ENCODE measurements around the gene RIT2.

The RIT2 gene

DNA sequence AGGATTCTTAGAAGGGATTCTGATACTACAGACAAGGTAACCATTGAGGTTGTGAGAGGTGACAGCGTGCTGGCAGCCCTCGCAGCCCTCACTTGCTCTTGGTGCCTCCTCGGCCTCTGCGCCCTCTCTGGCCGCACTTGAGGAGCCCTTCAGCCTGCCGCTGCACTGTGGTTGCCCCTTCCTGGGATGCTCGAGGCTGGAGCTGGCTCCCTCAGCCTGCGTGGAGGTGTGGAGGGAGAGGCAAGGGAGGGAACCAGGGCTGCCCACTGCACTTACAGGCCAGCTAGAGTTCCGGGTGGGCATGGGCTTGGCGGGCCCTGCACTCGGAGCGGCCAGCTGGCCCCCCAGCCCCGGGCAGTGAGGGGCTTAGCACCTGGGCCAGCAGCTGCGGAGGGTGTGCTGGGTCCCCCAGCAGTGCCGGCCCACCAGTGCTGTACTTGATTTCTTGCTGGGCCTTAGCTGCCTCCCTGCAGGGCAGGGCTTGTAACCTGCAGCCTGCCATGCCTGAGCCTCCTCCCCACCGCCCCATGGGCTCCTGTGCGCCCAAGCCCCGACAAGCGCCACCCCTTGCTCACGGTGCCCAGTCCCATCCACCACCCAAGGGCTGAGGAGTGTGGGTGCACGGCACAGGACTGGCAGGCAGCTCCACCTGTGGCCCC, 23.9 kb upstream of the RIT2 start:
- TF ChIP-seq CREB1 (IDR thresholded peaks at IDR 0.05; ENCODE audit: low read depth) (no peak), EP300 (IDR thresholded peaks at IDR 0.05; ENCODE audit: borderline replicate concordance) (no peak)

- TF ChIP-seq TCF12 (IDR thresholded peaks at IDR 0.05; ENCODE audit: low read depth), result no peak
- no peak for TF ChIP-seq RAD21 (IDR thresholded peaks at IDR 0.05; ENCODE audit: low read depth)
- no peak for TF ChIP-seq CREB1 (IDR thresholded peaks at IDR 0.05; ENCODE audit: low read depth)
- TF ChIP-seq, protein P1, sequence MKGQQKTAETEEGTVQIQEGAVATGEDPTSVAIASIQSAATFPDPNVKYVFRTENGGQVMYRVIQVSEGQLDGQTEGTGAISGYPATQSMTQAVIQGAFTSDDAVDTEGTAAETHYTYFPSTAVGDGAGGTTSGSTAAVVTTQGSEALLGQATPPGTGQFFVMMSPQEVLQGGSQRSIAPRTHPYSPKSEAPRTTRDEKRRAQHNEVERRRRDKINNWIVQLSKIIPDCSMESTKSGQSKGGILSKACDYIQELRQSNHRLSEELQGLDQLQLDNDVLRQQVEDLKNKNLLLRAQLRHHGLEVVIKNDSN (IDR thresholded peaks at IDR 0.05), result no peak
- TF ChIP-seq ZBTB7A (IDR thresholded peaks at IDR 0.05; ENCODE audit: low read depth), result no peak
- no peak for TF ChIP-seq MAX (IDR thresholded peaks at IDR 0.05)
- TF ChIP-seq TAF1 (IDR thresholded peaks at IDR 0.05; ENCODE audit: low read depth), result no peak
- TF ChIP-seq NFIC (IDR thresholded peaks at IDR 0.05), result no peak
Measured at GRCh38 chr18:43134876-43135275, 19.4 kb upstream of the RIT2 start.

GRCh38 chr18:43130716-43131260, 15.3 kb upstream of the RIT2 start:
- no peak for TF ChIP-seq CREB1 (IDR thresholded peaks at IDR 0.05; ENCODE audit: low read depth)
- TF ChIP-seq TEAD4 (IDR thresholded peaks at IDR 0.05), result no peak

DNA sequence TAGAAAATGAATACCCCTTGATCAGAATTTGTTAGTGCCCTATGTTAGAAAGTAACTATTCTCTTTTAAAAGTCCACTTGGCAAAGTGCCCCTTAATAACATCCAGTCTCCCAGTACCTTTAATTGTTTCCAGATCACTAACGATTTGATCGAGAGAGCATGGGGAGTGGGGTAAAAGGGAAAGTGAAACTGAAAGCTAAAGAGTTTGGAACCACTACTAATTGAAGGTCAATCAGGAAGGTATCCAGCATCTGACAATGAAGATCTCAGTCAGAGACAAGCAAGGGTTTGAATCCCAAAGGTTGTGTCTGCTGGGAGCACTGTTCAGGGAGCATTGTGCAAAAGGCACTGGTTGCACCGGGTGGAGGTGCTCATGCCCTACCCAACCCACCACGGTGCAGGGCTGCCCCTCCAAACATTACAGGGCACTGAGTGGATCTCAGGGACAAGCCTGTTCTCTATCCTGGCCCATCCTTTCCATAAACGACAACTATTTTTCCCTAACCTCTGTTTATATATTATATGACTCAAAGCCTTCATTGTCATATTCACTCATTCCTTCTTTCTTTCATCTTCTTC, 14.6 kb upstream of the RIT2 start:
- TF ChIP-seq CREB1 (IDR thresholded peaks at IDR 0.05; ENCODE audit: low read depth) (no peak), CEBPB (IDR thresholded peaks at IDR 0.05) (no peak), YY1 (IDR thresholded peaks at IDR 0.05; ENCODE audit: low read depth) (no peak), FOXM1 (IDR thresholded peaks at IDR 0.05; ENCODE audit: borderline replicate concordance, low read depth) (no peak), TCF12 (IDR thresholded peaks at IDR 0.05; ENCODE audit: low read depth) (no peak), REST (IDR thresholded peaks at IDR 0.05; ENCODE audit: low read depth) (no peak), TAF1 (IDR thresholded peaks at IDR 0.05; ENCODE audit: low read depth) (no peak), ZBTB7A (IDR thresholded peaks at IDR 0.05; ENCODE audit: low read depth) (no peak), EP300 (IDR thresholded peaks at IDR 0.05; ENCODE audit: borderline replicate concordance) (no peak), RAD21 (IDR thresholded peaks at IDR 0.05; ENCODE audit: low read depth) (no peak), MAX (IDR thresholded peaks at IDR 0.05) (no peak), EGR1 (IDR thresholded peaks at IDR 0.05) (no peak), TEAD4 (IDR thresholded peaks at IDR 0.05) (no peak), NFIC (IDR thresholded peaks at IDR 0.05) (no peak)
- TF ChIP-seq, protein P1 (IDR thresholded peaks at IDR 0.05), result no peak

DNA sequence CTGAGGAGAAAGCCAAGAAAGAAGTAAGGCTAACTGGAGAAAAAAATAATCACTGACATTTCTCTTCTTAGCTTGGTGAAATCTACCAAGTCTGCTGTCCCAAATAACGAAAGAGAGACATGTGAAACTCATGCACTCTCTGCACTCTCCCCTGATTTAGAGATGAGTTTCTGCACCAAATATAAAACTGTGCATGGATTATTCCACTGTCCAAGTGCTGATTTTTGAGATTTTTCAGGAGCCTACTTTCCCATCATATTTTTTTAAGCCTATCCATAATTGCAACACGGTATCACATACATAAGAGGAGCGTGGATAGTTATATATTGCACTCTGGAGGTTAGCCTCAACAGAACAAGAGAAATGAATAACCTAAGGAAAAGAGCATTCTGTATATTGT, 10.0 kb upstream of the RIT2 start:
- no peak for TF ChIP-seq FOXM1 (IDR thresholded peaks at IDR 0.05; ENCODE audit: borderline replicate concordance, low read depth)
- TF ChIP-seq EGR1 (IDR thresholded peaks at IDR 0.05), result no peak
- TF ChIP-seq, protein P1 (IDR thresholded peaks at IDR 0.05), result no peak
- no peak for TF ChIP-seq ZBTB7A (IDR thresholded peaks at IDR 0.05; ENCODE audit: low read depth)
- no peak for TF ChIP-seq TCF12 (IDR thresholded peaks at IDR 0.05; ENCODE audit: low read depth)
- TF ChIP-seq REST (IDR thresholded peaks at IDR 0.05; ENCODE audit: low read depth), result peak; percentile 35; the same call in 1 of the 2 replicates
- TF ChIP-seq MAX (IDR thresholded peaks at IDR 0.05), result no peak
- no peak for TF ChIP-seq TEAD4 (IDR thresholded peaks at IDR 0.05)
